Activated CD4-positive, alpha-beta T cell treated with anti-CD3 and anti-CD28 coated beads, Interleukin-2, amount 50 U/mL, for 4 hours (primary cell): ENCODE data around the gene IFIT3.
"Not testable (repeated sequence)": the region's sequence is repeated elsewhere in the genome, so short reads cannot be mapped to it uniquely, and the experiment has no call there.

ENCODE experiments used
- DNase-seq, 2 experiments: peaks; one replicate each; pipeline ENCODE4 v3.0.0-alpha.2; 2020

Gene IFIT3

GRCh38 chr10:89338713-89339112 lies 10.9 kb downstream of the IFIT3 start:
- no peak for DNase-seq

GRCh38 chr10:89339875-89340274 lies 12.1 kb downstream of the IFIT3 start:
- DNase-seq, result no peak

GRCh38 chr10:89341649-89342048 lies 13.9 kb downstream of the IFIT3 start:
- no peak for DNase-seq

GRCh38 chr10:89342206-89342958 lies 14.6 kb downstream of the IFIT3 start:
- no peak for DNase-seq

GRCh38 chr10:89343089-89343767 lies 15.4 kb downstream of the IFIT3 start:
- DNase-seq, result no peak

GRCh38 chr10:89344156-89344555 lies 16.4 kb downstream of the IFIT3 start:
- DNase-seq, result no peak

- no peak for DNase-seq
These were observed 17.7 kb downstream of the IFIT3 start for GRCh38 chr10:89345367-89346000.

- no peak for DNase-seq
These were observed 18.8 kb downstream of the IFIT3 start for GRCh38 chr10:89346405-89347254.

- no peak for DNase-seq
These were observed 20.1 kb downstream of the IFIT3 start for GRCh38 chr10:89347701-89348457.

- no peak for DNase-seq
These were observed 20.7 kb downstream of the IFIT3 start for GRCh38 chr10:89348481-89348880.

- no peak for DNase-seq
These were observed 21.2 kb downstream of the IFIT3 start for GRCh38 chr10:89348975-89349374.

- not testable (repeated sequence) for DNase-seq
These were observed 23.0 kb downstream of the IFIT3 start for GRCh38 chr10:89350631-89351315.

GRCh38 chr10:89351412-89351779 lies 23.6 kb downstream of the IFIT3 start:
- no peak for DNase-seq

GRCh38 chr10:89351780-89352597 lies 24.2 kb downstream of the IFIT3 start:
- no peak for DNase-seq

GRCh38 chr10:89352802-89353201 lies 25.0 kb downstream of the IFIT3 start:
- no peak for DNase-seq

- DNase-seq, result no peak
These were observed 27.7 kb downstream of the IFIT3 start for GRCh38 chr10:89355394-89355931.

- no peak for DNase-seq
These were observed 29.3 kb downstream of the IFIT3 start for GRCh38 chr10:89357096-89357495.

- no peak for DNase-seq
These were observed 30.2 kb downstream of the IFIT3 start for GRCh38 chr10:89357975-89358374.

GRCh38 chr10:89360157-89360556 lies 32.4 kb downstream of the IFIT3 start:
- DNase-seq, result no peak

- no peak for DNase-seq
These were observed 35.1 kb downstream of the IFIT3 start for GRCh38 chr10:89362929-89363328.
